GM15510 (cell line): ENCODE results near the gene XXYLT1.

Experiments
- POLR2A ChIP-seq: IDR thresholded peaks from 3 replicates; pipeline ENCODE4 v1.6.1; 2011; ENCODE audit warnings: borderline replicate concordance; ENCODE audit not compliant: insufficient read length; ENCODE audit errors: extremely low read depth

XXYLT1 gene

GRCh38 chr3:195039180-195039843, 231.6 kb downstream of the XXYLT1 start:
- TF ChIP-seq POLR2A = no peak

GRCh38 chr3:195038161-195038560, 232.8 kb downstream of the XXYLT1 start:
- no peak for TF ChIP-seq POLR2A

GRCh38 chr3:195036974-195037373, 234.0 kb downstream of the XXYLT1 start:
- no peak for TF ChIP-seq POLR2A

DNA sequence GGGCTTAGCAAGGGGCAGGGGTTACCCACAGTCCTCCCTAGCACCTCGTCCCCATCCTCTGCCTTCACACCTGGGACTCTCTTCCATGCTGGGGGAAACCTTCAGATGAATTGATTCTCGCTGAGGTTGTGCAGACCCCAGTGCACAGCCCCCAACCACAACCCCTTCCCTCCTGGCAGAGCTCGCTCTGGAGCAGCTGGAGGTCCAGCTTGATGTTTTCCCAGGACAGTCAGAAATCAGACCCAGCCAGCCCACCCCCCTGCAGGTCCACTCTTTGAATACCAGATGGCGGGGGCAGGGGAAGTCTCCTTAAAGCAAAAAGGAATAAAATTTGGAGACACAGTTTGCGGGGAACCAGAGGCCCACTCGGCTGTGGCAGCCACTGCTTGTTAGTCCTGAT, 234.4 kb downstream of the XXYLT1 start:
- TF ChIP-seq POLR2A = no peak

GRCh38 chr3:195036203-195036505, 234.8 kb downstream of the XXYLT1 start:
- no peak for TF ChIP-seq POLR2A

- TF ChIP-seq POLR2A = no peak
Measured at GRCh38 chr3:195035345-195036202, 235.4 kb downstream of the XXYLT1 start.

DNA sequence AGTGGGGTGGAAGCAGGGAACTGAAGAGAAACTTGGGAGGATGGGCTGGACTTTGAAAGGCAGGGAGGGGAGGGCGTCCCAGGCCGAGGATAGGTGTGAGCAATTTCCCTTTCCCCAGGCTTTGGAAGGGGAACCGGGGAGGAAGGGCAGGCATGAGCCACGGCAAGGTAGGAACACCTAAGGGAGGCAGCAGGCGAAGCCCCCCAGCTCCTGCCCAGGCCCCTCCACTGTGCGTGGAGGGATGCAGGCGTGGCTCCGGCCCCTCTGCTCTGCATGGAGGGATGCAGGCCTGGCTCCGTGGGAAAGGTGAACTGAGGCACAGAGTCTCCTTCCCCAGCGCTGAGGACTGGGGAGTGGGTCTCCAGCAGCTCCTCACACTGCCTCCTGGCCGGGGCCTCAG, 236.4 kb downstream of the XXYLT1 start:
- no peak for TF ChIP-seq POLR2A

- TF ChIP-seq POLR2A = no peak
Measured at GRCh38 chr3:195034101-195034500, 236.9 kb downstream of the XXYLT1 start.

DNA sequence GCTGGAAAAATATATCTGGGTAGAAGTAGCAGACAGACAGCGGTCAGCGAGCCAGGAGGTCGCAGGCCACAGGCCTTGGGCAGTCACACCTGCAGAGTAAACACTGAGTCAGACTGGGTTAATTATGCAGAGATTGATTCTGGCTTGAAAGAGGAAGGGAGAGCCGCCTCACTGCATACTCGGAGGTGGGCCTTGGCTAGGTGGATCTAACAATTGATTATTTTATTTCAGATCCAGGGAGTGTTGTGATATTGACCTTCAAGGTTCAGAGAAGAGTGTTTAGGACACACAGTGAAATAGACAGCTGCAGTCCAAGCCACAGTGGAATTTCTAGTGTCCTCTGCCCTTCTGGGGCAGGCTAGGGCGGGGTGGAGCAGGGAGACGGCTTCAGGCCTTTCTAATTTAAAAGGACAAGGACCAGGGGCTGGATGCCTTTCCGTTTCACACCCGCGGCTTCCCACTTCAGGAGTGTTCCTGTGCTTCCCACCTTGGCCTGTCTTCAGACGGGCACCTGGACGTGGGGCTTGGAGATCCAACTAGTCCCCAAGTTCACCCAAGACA, 237.3 kb downstream of the XXYLT1 start:
- TF ChIP-seq POLR2A = no peak

- TF ChIP-seq POLR2A = no peak
Measured at GRCh38 chr3:195032955-195033354, 238.0 kb downstream of the XXYLT1 start.

DNA sequence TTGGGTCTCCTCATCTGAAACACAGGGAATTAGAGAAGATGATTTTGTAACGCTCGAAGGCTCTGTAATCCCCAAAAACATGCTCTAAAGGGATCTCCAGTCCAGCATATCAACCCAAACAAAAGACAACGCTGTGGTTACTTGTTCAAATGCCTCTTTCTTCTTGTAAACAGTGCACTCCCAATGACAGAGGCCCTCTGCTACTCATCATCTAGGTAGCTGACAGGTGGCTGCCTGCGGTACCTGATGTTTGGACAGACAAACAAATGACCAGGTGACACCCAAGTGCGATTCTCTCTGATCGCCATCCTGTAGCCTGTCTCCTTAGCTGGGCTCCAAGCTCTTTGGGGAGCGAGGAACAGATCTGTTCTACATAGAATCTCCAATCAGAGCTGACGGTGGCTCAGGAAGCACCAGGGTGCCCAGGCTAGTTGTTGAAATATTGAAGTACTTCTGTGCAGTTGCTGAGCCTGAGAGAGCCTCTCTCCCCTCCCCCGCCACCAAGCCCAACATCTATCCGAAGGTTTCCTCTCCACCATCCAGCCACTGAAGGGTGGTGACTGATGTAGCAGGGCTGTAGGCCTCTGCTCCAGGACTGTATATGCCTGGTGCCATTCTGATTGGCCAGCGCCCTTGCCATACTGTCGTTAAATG, 238.7 kb downstream of the XXYLT1 start:
- no peak for TF ChIP-seq POLR2A

GRCh38 chr3:195031574-195032003, 239.4 kb downstream of the XXYLT1 start:
- no peak for TF ChIP-seq POLR2A

GRCh38 chr3:195030791-195031321, 240.1 kb downstream of the XXYLT1 start:
- no peak for TF ChIP-seq POLR2A

GRCh38 chr3:195028877-195029606, 241.9 kb downstream of the XXYLT1 start:
- TF ChIP-seq POLR2A = no peak
